HEK293T (cell line): ENCODE data around the gene ZNF672.

ENCODE experiments used
- ELF4 ChIP-seq: fragments of 450-650 bp; IDR thresholded peaks from 2 replicates; pipeline ENCODE4 v1.6.1; 2017; ENCODE audit warnings: antibody characterized with exemption
- FOXK2 ChIP-seq: fragments of 450-650 bp; IDR thresholded peaks from 2 replicates; pipeline ENCODE4 v1.6.1; 2016; ENCODE audit warnings: mild to moderate bottlenecking
- FOXM1 ChIP-seq: fragments of 450-650 bp; IDR thresholded peaks from 2 replicates; pipeline ENCODE4 v1.6.1; 2017; ENCODE audit warnings: mild to moderate bottlenecking, borderline replicate concordance
- PKNOX1 ChIP-seq: fragments of 450-650 bp; IDR thresholded peaks from 2 replicates; pipeline ENCODE4 v1.6.1; 2016

GRCh38 chr1:248890549-248891498 is 52.8 kb downstream of the ZNF672 start:
- TF ChIP-seq FOXK2 (no peak), FOXM1 (no peak), PKNOX1 (no peak), ELF4 (no peak)
